MM.1S (cell line): Measurements from ENCODE around the gene SPDYE4.

Experiments
- EZH2 ChIP-seq: fragments of 300-600 bp; sonication (generic); optimal IDR thresholded peaks from 2 replicates; pipeline ENCODE3; 2017; ENCODE audit warnings: low read depth, mild to moderate bottlenecking, antibody characterized with exemption, low read length, mixed read lengths
- EZH2phosphoT487 ChIP-seq: fragments of 300-600 bp; sonication (generic); IDR thresholded peaks from 2 replicates; pipeline ENCODE4 v1.6.1; 2018; ENCODE audit warnings: antibody characterized with exemption, low read length
- TF ChIP-seq, protein P1 (sequence below): fragments of 300-600 bp; sonication (generic); IDR thresholded peaks from 2 replicates; pipeline ENCODE4 v1.5.1; 2016; ENCODE audit warnings: antibody characterized with exemption, low read length, mixed read lengths

DNA sequence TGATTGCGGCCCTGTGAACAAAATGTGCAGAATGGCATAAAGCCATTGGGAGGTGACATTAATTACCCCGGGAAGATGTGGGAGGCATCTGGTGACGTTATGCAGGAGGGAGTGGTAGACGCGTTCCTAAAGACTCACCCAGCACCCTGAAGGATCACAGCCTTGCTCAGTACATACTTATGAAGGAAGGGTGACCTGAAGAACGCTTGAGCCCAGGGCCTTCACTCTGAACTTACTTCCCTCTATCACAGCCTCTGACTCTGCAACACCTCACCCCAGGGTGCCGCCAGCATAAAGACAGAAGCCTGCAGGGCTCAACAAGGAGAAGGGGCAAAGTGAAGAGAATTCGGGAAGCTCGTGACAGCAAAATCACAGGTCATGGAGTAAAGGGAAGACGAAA lies 31.4 kb upstream of the SPDYE4 start:
- TF ChIP-seq EZH2phosphoT487 (no peak), EZH2 (no peak)
- TF ChIP-seq, protein P1, sequence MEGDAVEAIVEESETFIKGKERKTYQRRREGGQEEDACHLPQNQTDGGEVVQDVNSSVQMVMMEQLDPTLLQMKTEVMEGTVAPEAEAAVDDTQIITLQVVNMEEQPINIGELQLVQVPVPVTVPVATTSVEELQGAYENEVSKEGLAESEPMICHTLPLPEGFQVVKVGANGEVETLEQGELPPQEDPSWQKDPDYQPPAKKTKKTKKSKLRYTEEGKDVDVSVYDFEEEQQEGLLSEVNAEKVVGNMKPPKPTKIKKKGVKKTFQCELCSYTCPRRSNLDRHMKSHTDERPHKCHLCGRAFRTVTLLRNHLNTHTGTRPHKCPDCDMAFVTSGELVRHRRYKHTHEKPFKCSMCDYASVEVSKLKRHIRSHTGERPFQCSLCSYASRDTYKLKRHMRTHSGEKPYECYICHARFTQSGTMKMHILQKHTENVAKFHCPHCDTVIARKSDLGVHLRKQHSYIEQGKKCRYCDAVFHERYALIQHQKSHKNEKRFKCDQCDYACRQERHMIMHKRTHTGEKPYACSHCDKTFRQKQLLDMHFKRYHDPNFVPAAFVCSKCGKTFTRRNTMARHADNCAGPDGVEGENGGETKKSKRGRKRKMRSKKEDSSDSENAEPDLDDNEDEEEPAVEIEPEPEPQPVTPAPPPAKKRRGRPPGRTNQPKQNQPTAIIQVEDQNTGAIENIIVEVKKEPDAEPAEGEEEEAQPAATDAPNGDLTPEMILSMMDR, result no peak
